ENCODE results near the gene STAC.

The STAC gene

DNA sequence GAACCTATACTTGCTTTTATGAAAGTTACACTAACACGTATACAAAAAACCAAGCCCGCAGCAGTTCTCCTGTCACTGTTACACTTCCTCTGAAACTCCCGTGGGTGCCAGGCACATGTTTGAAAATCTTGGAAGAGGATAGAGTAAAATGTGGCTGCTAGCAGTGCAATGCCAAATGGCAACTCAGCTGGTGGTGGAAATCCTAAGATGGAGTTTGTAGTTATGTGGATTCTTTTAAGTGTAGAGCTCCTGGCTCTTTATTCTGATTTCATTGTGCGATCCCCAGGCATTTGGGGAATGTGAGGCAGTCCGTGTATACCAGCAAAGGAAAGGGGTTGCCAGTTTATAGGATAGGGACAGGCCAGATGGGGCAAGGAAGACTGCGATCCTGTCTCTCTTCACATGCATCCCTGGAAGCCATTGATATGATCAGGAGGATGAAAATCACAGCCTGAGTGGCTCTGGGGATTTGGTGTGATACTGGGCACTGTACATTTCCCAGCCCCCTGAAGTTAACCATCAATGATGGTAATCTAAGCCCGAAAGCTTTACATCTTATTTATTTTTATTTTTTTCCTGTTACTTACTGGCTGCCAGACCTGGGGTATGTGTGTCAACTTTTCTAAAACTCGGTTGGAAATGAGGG, 1.1 kb downstream of the STAC start:
- TF ChIP-seq, protein P1, sequence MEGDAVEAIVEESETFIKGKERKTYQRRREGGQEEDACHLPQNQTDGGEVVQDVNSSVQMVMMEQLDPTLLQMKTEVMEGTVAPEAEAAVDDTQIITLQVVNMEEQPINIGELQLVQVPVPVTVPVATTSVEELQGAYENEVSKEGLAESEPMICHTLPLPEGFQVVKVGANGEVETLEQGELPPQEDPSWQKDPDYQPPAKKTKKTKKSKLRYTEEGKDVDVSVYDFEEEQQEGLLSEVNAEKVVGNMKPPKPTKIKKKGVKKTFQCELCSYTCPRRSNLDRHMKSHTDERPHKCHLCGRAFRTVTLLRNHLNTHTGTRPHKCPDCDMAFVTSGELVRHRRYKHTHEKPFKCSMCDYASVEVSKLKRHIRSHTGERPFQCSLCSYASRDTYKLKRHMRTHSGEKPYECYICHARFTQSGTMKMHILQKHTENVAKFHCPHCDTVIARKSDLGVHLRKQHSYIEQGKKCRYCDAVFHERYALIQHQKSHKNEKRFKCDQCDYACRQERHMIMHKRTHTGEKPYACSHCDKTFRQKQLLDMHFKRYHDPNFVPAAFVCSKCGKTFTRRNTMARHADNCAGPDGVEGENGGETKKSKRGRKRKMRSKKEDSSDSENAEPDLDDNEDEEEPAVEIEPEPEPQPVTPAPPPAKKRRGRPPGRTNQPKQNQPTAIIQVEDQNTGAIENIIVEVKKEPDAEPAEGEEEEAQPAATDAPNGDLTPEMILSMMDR (conservative IDR thresholded peaks at IDR 0.05; ENCODE audit: low read depth) = no peak
- DNase-seq (ENCODE audit: low spot score) = no peak
- ChIA-PET POLR2A (ENCODE audit: low non-redundant PET) (no interaction called here), CTCF (no interaction called here)
- no peak overlapping the region for H3K27ac ChIP-seq

DNA sequence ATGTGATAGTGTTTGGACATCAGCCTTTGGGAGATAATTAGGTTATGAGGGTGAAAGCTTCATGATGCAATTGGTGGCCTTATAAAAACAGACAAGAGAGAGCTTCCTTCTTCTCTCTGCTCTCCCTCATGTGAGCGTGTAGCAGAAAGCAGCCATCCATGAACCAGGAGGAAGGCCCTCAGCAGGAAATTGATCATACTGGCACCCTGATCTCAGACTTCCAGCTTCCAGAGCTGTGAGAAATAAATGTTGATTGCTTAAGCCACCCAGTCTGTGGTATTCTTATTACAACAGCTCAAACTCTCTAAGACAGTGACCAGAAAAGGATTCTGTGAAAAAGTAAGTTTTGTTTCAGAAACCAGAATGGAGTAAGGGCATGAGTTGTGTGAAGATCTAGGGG, 13.3 kb downstream of the STAC start:
- no peak overlapping the region for H3K27ac ChIP-seq
- ChIA-PET POLR2A (ENCODE audit: low non-redundant PET) (no interaction called here), CTCF (interaction anchor here (0.7 kb wide), 1 partner anchor 365 kb away, joined by 4 read pairs; no protein-coding TSS in a partner anchor)
- TF ChIP-seq, protein P1 (conservative IDR thresholded peaks at IDR 0.05; ENCODE audit: low read depth) = no peak
- no peak for DNase-seq (ENCODE audit: low spot score)

DNA sequence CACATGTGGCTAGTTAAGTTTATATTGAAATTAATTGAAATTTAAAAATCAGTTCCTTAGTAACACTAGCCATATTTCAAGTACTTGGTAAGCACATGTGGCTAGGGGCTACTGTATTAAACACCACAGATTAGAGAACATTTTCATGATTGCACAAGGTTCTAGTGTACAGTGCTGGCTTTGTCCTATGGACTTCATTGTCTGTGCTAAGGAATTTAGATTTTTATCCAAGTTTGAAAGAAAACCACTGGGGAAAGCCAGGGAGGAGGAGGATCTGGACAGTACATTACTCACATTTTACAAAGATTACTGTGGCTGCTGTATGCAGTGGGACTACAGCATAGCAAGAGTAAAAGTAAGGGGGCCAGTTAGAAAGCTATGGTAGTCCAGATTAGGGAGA, 13.9 kb downstream of the STAC start:
- TF ChIP-seq, protein P1 (conservative IDR thresholded peaks at IDR 0.05; ENCODE audit: low read depth) = no peak
- DNase-seq (ENCODE audit: low spot score) = no peak
- H3K27ac ChIP-seq = no peak overlapping the region
- ChIA-PET POLR2A (ENCODE audit: low non-redundant PET) (no interaction called here), CTCF (interaction anchor here (0.7 kb wide), 1 partner anchor 365 kb away, joined by 4 read pairs; no protein-coding TSS in a partner anchor)

DNA sequence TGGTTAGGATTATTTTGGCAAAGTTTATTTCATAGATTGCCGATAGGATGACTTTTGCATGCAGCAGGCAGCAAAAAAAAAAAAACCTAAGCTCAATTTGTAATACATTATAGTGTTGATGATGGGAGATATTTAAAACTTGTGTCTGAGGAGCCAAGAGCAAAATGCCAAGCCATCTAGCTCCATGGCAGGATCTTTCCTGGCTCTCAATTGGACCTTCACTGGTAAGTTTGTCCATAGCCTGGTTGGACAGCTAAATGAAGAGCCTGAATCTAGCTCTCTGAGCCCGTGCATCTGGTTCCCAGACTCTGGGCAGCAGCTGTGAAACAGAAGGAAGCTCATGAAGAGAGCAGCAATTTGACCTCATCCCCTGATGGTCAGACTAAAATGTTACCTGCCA, 17.5 kb downstream of the STAC start:
- no peak overlapping the region for H3K27ac ChIP-seq
- DNase-seq (ENCODE audit: low spot score) = no peak
- TF ChIP-seq, protein P1 (conservative IDR thresholded peaks at IDR 0.05; ENCODE audit: low read depth) = no peak
- POLR2A ChIA-PET (ENCODE audit: low non-redundant PET) = no interaction called here
- CTCF ChIA-PET = no interaction called here

DNA sequence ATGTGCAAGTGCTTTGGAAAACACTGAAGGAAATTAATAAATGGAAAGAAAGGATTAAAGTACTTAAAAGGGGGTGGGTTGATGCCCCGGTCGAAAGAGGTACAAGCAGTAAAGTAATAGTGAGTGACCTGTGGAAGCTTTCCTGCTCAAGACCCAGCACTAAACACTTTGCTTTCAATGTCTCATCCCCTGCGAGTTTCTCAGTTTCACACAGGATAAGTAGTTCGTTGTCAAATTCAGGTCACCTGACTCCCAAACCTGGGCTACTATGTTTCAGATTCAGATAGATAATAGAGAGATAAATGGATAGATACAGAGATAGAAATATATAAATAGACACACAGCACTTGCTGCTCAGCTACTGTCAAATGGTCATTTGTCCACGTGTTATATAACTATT, 19.6 kb downstream of the STAC start:
- CTCF ChIA-PET = no interaction called here

DNA sequence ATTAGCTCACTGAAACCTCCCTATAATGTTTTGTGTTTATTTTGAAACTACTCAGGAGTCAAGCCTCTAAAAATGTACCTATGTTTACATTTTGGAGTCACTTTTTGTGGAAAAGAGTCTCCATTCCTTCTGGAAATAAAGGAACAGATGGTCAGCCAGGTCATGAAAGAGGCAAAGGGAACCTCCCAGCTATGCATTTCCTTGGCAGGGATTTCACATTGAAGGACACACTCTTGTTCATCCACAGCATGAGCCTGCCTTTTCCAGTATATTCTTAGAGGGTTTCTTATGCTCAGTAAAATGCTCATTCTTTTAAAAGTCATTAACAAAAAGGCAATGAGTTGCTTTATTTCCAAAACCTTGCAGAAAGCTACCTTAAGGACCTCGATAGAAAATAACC, 20.8 kb downstream of the STAC start:
- TF ChIP-seq, protein P1 (conservative IDR thresholded peaks at IDR 0.05; ENCODE audit: low read depth) = no peak
- ChIA-PET POLR2A (ENCODE audit: low non-redundant PET) (no interaction called here), CTCF (no interaction called here)
- DNase-seq (ENCODE audit: low spot score) = no peak
- H3K27ac ChIP-seq = no peak overlapping the region

More for the DNA sequence above, 19.6 kb downstream of the STAC start:
- no peak overlapping the region for H3K27ac ChIP-seq
- POLR2A ChIA-PET (ENCODE audit: low non-redundant PET) = no interaction called here
- TF ChIP-seq, protein P1 (conservative IDR thresholded peaks at IDR 0.05; ENCODE audit: low read depth) = no peak
- no peak for DNase-seq (ENCODE audit: low spot score)
